SK-N-SH treated with all-trans-retinoic acid at 6 μM for 48 hours (cell line): ENCODE measurements around the gene UBASH3B.
A peak's percentile ranks its signal among the peaks of the same experiment; 100 is the strongest.

Experiments used
- ATAC-seq: fragments of 200-7000 bp; cut with Tn5 transposase; 3 replicates; pipeline ENCODE4 v1.9.1; 2020; ENCODE audit warnings: mild to moderate bottlenecking, moderate library complexity
- ARNTL ChIP-seq: fragments of 450-650 bp; formaldehyde crosslinking; IDR thresholded peaks from 2 replicates; pipeline ENCODE4 v1.5.0; 2020; ENCODE audit warnings: low read depth, mild to moderate bottlenecking, moderate library complexity, borderline replicate concordance
- BACH2 ChIP-seq: fragments of 250-450 bp; sonication (Bioruptor Pico); IDR thresholded peaks from 2 replicates; pipeline ENCODE4 v1.9.0; 2021; ENCODE audit warnings: mild to moderate bottlenecking, borderline replicate concordance
- CREB5 ChIP-seq: fragments of 250-450 bp; sonication (Bioruptor Pico); IDR thresholded peaks from 2 replicates; pipeline ENCODE4 v1.5.1; 2020; ENCODE audit warnings: low read depth, mild to moderate bottlenecking, moderate library complexity
- CSDC2 ChIP-seq: fragments of 250-450 bp; sonication (Bioruptor Pico); IDR thresholded peaks from 2 replicates; pipeline ENCODE4 v1.5.0; 2020; ENCODE audit warnings: mild to moderate bottlenecking, moderate library complexity
- CSRNP3 ChIP-seq: fragments of 250-450 bp; sonication (Bioruptor Pico); IDR thresholded peaks from 2 replicates; pipeline ENCODE4 v1.5.1; 2021; ENCODE audit warnings: mild to moderate bottlenecking, moderate library complexity
- ESRRG ChIP-seq: fragments of 250-450 bp; sonication (Bioruptor Pico); IDR thresholded peaks from 2 replicates; pipeline ENCODE4 v1.6.1; 2021; ENCODE audit warnings: mild to moderate bottlenecking
- GLIS3 ChIP-seq: fragments of 250-450 bp; sonication (Bioruptor Pico); IDR thresholded peaks from 2 replicates; pipeline ENCODE4 v1.5.0; 2020; ENCODE audit warnings: mild to moderate bottlenecking, moderate library complexity
- ISL1 ChIP-seq: fragments of 250-450 bp; sonication (Bioruptor Pico); IDR thresholded peaks from 2 replicates; pipeline ENCODE4 v2.1.2; 2022; ENCODE audit warnings: mild to moderate bottlenecking, moderate library complexity
- OSR1 ChIP-seq: fragments of 250-450 bp; sonication (Bioruptor Pico); IDR thresholded peaks from 2 replicates; pipeline ENCODE4 v1.8.0; 2022; ENCODE audit warnings: moderate library complexity, mild to moderate bottlenecking, inconsistent platforms
- PATZ1 ChIP-seq: fragments of 250-450 bp; sonication (Bioruptor Pico); IDR thresholded peaks from 2 replicates; pipeline ENCODE4 v1.8.0; 2020; ENCODE audit warnings: mild to moderate bottlenecking, moderate library complexity, borderline replicate concordance
- POU6F1 ChIP-seq: fragments of 250-450 bp; sonication (Bioruptor Pico); IDR thresholded peaks from 2 replicates; pipeline ENCODE4 v1.8.0; 2021; ENCODE audit warnings: low read depth, mild to moderate bottlenecking, moderate library complexity, borderline replicate concordance
- PPARA ChIP-seq: fragments of 250-450 bp; sonication (Bioruptor Pico); IDR thresholded peaks from 2 replicates; pipeline ENCODE4 v1.5.0; 2020; ENCODE audit warnings: mild to moderate bottlenecking, borderline replicate concordance
- RARB ChIP-seq: fragments of 250-450 bp; sonication (Bioruptor Pico); IDR thresholded peaks from 2 replicates; pipeline ENCODE4 v1.8.0; 2021; ENCODE audit warnings: mild to moderate bottlenecking, moderate library complexity
- SNAI2 ChIP-seq: fragments of 250-450 bp; sonication (Bioruptor Pico); IDR thresholded peaks from 2 replicates; pipeline ENCODE4 v1.5.0; 2020; ENCODE audit warnings: mild to moderate bottlenecking, moderate library complexity
- TCF4 ChIP-seq: fragments of 250-450 bp; sonication (Bioruptor Pico); IDR thresholded peaks from 2 replicates; pipeline ENCODE4 v1.8.0; 2021; ENCODE audit warnings: mild to moderate bottlenecking, moderate library complexity, borderline replicate concordance
- TOX ChIP-seq: fragments of 250-450 bp; sonication (Bioruptor Pico); IDR thresholded peaks from 2 replicates; pipeline ENCODE4 v1.8.0; 2021; ENCODE audit warnings: mild to moderate bottlenecking, moderate library complexity, borderline replicate concordance
- TSHZ2 ChIP-seq: fragments of 250-450 bp; sonication (Bioruptor Pico); IDR thresholded peaks from 2 replicates; pipeline ENCODE4 v1.5.0; 2020; ENCODE audit warnings: mild to moderate bottlenecking, moderate library complexity
- ZC3H10 ChIP-seq: fragments of 250-450 bp; sonication (Bioruptor Pico); IDR thresholded peaks from 2 replicates; pipeline ENCODE4 v1.5.1; 2021; ENCODE audit warnings: mild to moderate bottlenecking, moderate library complexity
- ZFP3 ChIP-seq: fragments of 250-450 bp; sonication (Bioruptor Pico); IDR thresholded peaks from 2 replicates; pipeline ENCODE4 v1.5.0; 2020; ENCODE audit warnings: mild to moderate bottlenecking, moderate library complexity
- ZFP30 ChIP-seq: fragments of 450-650 bp; formaldehyde crosslinking; IDR thresholded peaks from 2 replicates; pipeline ENCODE4 v1.5.0; 2022; ENCODE audit warnings: mild to moderate bottlenecking, moderate library complexity
- ZNF565 ChIP-seq: fragments of 450-650 bp; formaldehyde crosslinking; conservative IDR thresholded peaks from 2 replicates; pipeline ENCODE4 v1.5.0; 2020; ENCODE audit warnings: low read depth, mild to moderate bottlenecking, moderate library complexity
- ZNF70 ChIP-seq: fragments of 450-650 bp; formaldehyde crosslinking; IDR thresholded peaks from 2 replicates; pipeline ENCODE4 v1.5.0; 2020; ENCODE audit warnings: mild to moderate bottlenecking, moderate library complexity
- ZNF8 ChIP-seq: fragments of 450-650 bp; formaldehyde crosslinking; IDR thresholded peaks from 2 replicates; pipeline ENCODE4 v1.5.0; 2020; ENCODE audit warnings: mild to moderate bottlenecking, moderate library complexity

The UBASH3B gene

GRCh38 chr11:122778148-122778547 is 122.6 kb downstream of the UBASH3B start:
- ATAC-seq = no peak
- TF ChIP-seq ZFP30 (CRISPR knock-in tag) (no peak), POU6F1 (no peak), PATZ1 (CRISPR knock-in tag) (no peak), PPARA (no peak), RARB (CRISPR knock-in tag) (no peak), ZNF70 (CRISPR knock-in tag) (no peak)

- peak; percentile 40; the same call in 2 of the 3 replicates for ATAC-seq
- TF ChIP-seq ZNF70 (CRISPR knock-in tag) (no peak), ZNF565 (CRISPR knock-in tag) (no peak), RARB (CRISPR knock-in tag) (no peak), BACH2 (no peak), POU6F1 (no peak), SNAI2 (CRISPR knock-in tag) (peak; percentile 54; the same call in 1 of the 2 replicates), GLIS3 (CRISPR knock-in tag) (peak; percentile 20; the same call in 1 of the 2 replicates), ZC3H10 (CRISPR knock-in tag) (no peak), OSR1 (CRISPR knock-in tag) (no peak), ZNF8 (CRISPR knock-in tag) (no peak), CSDC2 (peak; percentile 85; the same call in 1 of the 2 replicates), TSHZ2 (CRISPR knock-in tag) (peak; percentile 47; the same call in 1 of the 2 replicates), ESRRG (CRISPR knock-in tag) (peak; percentile 51; the same call in 1 of the 2 replicates), ZFP30 (CRISPR knock-in tag) (no peak), PPARA (no peak), ARNTL (no peak), CSRNP3 (CRISPR knock-in tag) (no peak), TOX (CRISPR knock-in tag) (no peak), CREB5 (CRISPR knock-in tag) (0 out of 2 replicates have a peak, but pooled peaks have one; percentile 29), ISL1 (peak; percentile 88), TCF4 (CRISPR knock-in tag) (peak; percentile 64), ZFP3 (CRISPR knock-in tag) (0 out of 2 replicates have a peak, but pooled peaks have one; percentile 49), PATZ1 (CRISPR knock-in tag) (no peak)
Measured at GRCh38 chr11:122779047-122779629, 123.6 kb downstream of the UBASH3B start.
